CD4-positive, alpha-beta T cell treated with Interferon gamma for 1 hour (primary cell): ENCODE measurements around the gene DIP2C.
"Not testable (repeated sequence)": the region's sequence is repeated elsewhere in the genome, so short reads cannot be mapped to it uniquely, and the experiment has no call there.

Experiments
- DNase-seq: peaks from one replicate; pipeline ENCODE4 v3.0.0-alpha.2; 2020

DIP2C gene

GRCh38 chr10:689452-690371 is at the start of gene DIP2C:
TSS of gene DIP2C (minus strand) at chr10:689668. CDS start at chr10:689578, 90 bp downstream.
- no peak for DNase-seq

GRCh38 chr10:734481-734880 is 45.0 kb upstream of the DIP2C start:
- no peak for DNase-seq

- no peak for DNase-seq
These were observed 43.6 kb upstream of the DIP2C start for GRCh38 chr10:733086-733485.

- DNase-seq, result no peak
These were observed 39.7 kb upstream of the DIP2C start for GRCh38 chr10:729213-729612.

- DNase-seq, result no peak
These were observed 39.1 kb upstream of the DIP2C start for GRCh38 chr10:728603-729002.

GRCh38 chr10:727162-727790 is 37.8 kb upstream of the DIP2C start:
- no peak for DNase-seq

GRCh38 chr10:725786-726185 is 36.3 kb upstream of the DIP2C start:
- no peak for DNase-seq

GRCh38 chr10:725302-725701 is 35.8 kb upstream of the DIP2C start:
- no peak for DNase-seq

- no peak for DNase-seq
These were observed 34.5 kb upstream of the DIP2C start for GRCh38 chr10:723973-724372.

GRCh38 chr10:722281-723060 is 33.0 kb upstream of the DIP2C start:
- no peak for DNase-seq

- no peak for DNase-seq
These were observed 28.8 kb upstream of the DIP2C start for GRCh38 chr10:718143-718700.

GRCh38 chr10:717458-717857 is 28.0 kb upstream of the DIP2C start:
- DNase-seq, result no peak

- no peak for DNase-seq
These were observed 27.4 kb upstream of the DIP2C start for GRCh38 chr10:716821-717220.

GRCh38 chr10:714214-714613 is 24.7 kb upstream of the DIP2C start:
- DNase-seq, result no peak

GRCh38 chr10:712575-712974 is 23.1 kb upstream of the DIP2C start:
- DNase-seq, result no peak

- DNase-seq, result no peak
These were observed 22.6 kb upstream of the DIP2C start for GRCh38 chr10:712089-712488.

- no peak for DNase-seq
These were observed 18.4 kb upstream of the DIP2C start for GRCh38 chr10:707861-708260.

GRCh38 chr10:707456-707855 is 18.0 kb upstream of the DIP2C start:
- no peak for DNase-seq

- no peak for DNase-seq
These were observed 13.7 kb upstream of the DIP2C start for GRCh38 chr10:703118-703517.

GRCh38 chr10:700183-700582 is 10.7 kb upstream of the DIP2C start:
- not testable (repeated sequence) for DNase-seq

- no peak for DNase-seq
These were observed 7.8 kb upstream of the DIP2C start for GRCh38 chr10:697097-697875.

- DNase-seq, result no peak
These were observed 5.9 kb upstream of the DIP2C start for GRCh38 chr10:695396-695795.
